WI38 (cell line): ENCODE results near the gene MTMR6.

Experiments used
- H3K4me3 ChIP-seq: 2 replicates; pipeline ENCODE4 v1.5.1; 2011; ENCODE audit warnings: low read depth, mild to moderate bottlenecking, control low read depth, low read length
- CTCF ChIP-seq: IDR thresholded peaks from 2 replicates; pipeline ENCODE4 v1.5.1; 2012; ENCODE audit warnings: low read depth, mild to moderate bottlenecking, control low read depth, low read length

Gene MTMR6

GRCh38 chr13:25218019-25218418 is 69.3 kb downstream of the MTMR6 start:
- no peak for TF ChIP-seq CTCF
- H3K4me3 ChIP-seq: no peak overlapping the region

DNA sequence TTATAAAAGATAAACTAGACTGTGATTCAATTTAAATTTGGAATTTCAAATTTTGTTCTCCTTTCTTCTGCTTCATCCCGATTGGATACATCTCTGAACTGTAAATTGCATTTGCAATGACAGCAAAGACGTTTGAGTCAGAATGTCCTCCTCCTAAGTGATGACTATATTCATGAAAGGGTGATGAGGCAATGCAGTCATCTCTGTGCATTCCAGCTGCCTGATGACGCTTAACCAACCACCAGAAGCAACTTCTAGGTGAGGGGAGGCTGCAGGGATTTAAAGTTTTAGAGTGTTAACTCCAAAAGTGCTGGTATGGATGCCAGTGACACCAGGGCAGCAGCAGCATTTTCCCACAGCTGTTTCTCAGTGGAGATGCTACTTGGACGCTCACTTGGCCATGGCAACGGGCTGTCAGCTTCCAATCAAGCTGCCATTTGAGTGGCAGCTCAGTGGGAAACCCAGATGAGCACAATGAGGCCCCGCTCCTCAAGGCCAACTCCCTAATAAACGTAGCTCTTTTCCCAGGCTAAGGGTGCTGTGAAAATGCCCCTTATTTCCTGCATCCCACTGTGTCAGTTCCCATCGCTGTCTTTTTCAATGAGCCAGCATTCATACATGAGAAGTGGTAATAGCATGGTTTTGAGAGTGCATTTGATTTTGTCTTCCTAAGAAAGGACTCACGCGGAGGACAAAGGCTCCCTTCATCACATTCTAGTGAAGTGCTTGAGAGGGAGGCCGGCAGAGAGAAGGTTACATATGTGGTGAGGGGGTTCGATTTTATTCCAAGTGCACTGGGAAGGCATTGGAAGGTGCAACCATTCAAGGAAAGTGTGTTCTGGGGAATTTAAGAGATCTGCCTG is 70.0 kb downstream of the MTMR6 start:
- no peak for TF ChIP-seq CTCF
- no peak overlapping the region for H3K4me3 ChIP-seq

- H3K4me3 ChIP-seq: no peak overlapping the region
Measured at GRCh38 chr13:25215253-25215575, 72.1 kb downstream of the MTMR6 start.

GRCh38 chr13:25214491-25215252 is 72.6 kb downstream of the MTMR6 start:
- H3K4me3 ChIP-seq: no peak overlapping the region
- no peak for TF ChIP-seq CTCF

More at GRCh38 chr13:25215253-25215575, 72.1 kb downstream of the MTMR6 start:
- TF ChIP-seq CTCF: no peak

DNA sequence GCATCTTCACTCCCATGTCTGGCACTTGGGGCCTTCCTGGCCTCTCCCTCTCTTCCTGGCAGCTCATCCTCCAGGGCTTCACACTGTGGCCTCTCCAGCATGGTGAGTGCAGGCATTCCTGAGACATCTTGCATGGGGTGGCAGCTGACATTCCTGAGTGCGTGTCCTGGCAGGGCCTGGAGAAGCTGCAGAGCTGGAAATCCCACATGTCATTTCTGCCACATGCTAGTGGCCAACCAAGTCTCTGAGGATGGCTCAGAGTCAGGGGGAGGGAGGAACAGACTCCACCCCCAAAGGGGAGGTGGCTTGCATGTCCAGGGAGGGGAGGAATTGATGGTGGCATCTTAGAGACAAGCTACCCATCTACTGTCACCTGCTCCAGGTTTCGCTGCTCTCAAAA is 73.6 kb downstream of the MTMR6 start:
- H3K4me3 ChIP-seq: no peak overlapping the region
- TF ChIP-seq CTCF: no peak

DNA sequence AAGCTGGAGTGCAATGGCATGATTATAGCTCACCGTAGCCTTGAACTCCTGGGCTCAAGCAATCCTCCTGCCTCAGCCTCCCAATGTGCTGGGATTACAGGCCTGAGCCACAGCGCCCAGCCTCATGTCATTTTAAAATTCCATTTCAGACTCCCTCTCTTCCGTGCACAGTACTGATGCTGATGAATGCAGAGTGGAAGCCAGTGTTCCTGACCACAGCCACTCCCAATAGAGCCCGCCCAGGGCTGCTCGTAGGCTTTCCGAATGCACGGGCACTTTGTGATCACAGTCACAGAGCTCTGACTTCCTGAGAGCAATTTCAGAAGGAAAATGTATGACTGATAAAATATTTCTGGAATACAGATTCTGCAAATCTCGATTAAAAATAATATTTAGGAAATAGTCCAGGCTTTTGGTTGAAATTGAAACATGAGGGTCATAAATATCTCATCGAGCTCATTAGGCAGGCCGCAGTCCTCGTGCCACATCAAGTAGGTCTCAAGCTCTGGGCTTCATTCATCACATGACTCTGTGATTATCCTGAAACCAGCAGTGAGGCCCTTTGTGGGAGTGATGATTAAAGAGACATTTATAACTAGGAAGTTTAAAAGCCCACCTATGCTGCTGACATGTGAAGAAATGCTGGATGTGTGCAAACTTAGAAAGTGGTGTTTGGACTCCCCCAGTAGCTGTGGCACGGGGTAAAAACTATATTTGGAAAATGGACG is 76.3 kb downstream of the MTMR6 start:
- no peak for TF ChIP-seq CTCF
- no peak overlapping the region for H3K4me3 ChIP-seq
